NT2/D1 (cell line): ENCODE data around the gene ZNF548.

Source experiments
- SUZ12 ChIP-seq: IDR thresholded peaks from 2 replicates; pipeline ENCODE4 v1.6.1; 2011; ENCODE audit not compliant: insufficient read length, insufficient read depth; ENCODE audit errors: extremely low read depth
- YY1 ChIP-seq: IDR thresholded peaks from 2 replicates; pipeline ENCODE4 v1.6.1; 2011; ENCODE audit not compliant: insufficient read length, insufficient read depth
- ZNF274 ChIP-seq: IDR thresholded peaks from 2 replicates; pipeline ENCODE4 v1.6.1; 2011; ENCODE audit warnings: mild to moderate bottlenecking, low read depth, low read length

GRCh38 chr19:57363688-57364181 is 25.9 kb upstream of the ZNF548 start:
- no peak for TF ChIP-seq SUZ12
- no peak for TF ChIP-seq ZNF274
- no peak for TF ChIP-seq YY1
